Chondrocyte (in vitro differentiated cells): ENCODE data around the gene SPAG6. TPM values are rescaled to one million over a fixed set of nuclear protein-coding genes. Genes with fewer than 3 reads are reported as not detected.

Source experiments
- DNase-seq: peaks from one replicate; pipeline ENCODE4 v3.0.0; 2021; ENCODE audit warnings: mixed read lengths, low spot score
- H3K27ac Mint-ChIP-seq: one replicate; pipeline ENCODE4 v1.8.0; 2021; ENCODE audit warnings: mild to moderate bottlenecking, moderate library complexity, mixed read lengths; ENCODE audit not compliant: unreplicated experiment
- H3K27me3 Mint-ChIP-seq: 2 replicates; pipeline ENCODE4 v1.8.0; 2021; ENCODE audit warnings: low read depth, mixed read lengths
- H3K36me3 Mint-ChIP-seq: 2 replicates; pipeline ENCODE4 v1.8.0; 2021; ENCODE audit warnings: low read depth, mixed read lengths
- H3K4me1 Mint-ChIP-seq: 2 replicates; pipeline ENCODE4 v1.8.0; 2021; ENCODE audit warnings: low read depth, mild to moderate bottlenecking, mixed read lengths
- H3K4me3 Mint-ChIP-seq: one replicate; pipeline ENCODE4 v1.8.0; 2021; ENCODE audit warnings: mild to moderate bottlenecking, moderate library complexity, mixed read lengths; ENCODE audit not compliant: unreplicated experiment
- H3K9me3 Mint-ChIP-seq: 2 replicates; pipeline ENCODE4 v1.8.0; 2021; ENCODE audit warnings: low read depth, mixed read lengths
- total RNA-seq: library from RNA; stranded (reverse); gene quantifications from 3 replicates; pipeline ENCODE4 v1.2.1, GENCODE V29; 2021
- TF ChIP-seq, protein P1 (sequence below): fragments of 200-600 bp; sonication (generic); IDR thresholded peaks from 2 replicates; pipeline ENCODE4 v1.5.0; 2021; ENCODE audit warnings: antibody characterized with exemption, mild to moderate bottlenecking, moderate library complexity

Gene SPAG6
- total RNA-seq, 1 donor from 2014 or later, result not detected

DNA sequence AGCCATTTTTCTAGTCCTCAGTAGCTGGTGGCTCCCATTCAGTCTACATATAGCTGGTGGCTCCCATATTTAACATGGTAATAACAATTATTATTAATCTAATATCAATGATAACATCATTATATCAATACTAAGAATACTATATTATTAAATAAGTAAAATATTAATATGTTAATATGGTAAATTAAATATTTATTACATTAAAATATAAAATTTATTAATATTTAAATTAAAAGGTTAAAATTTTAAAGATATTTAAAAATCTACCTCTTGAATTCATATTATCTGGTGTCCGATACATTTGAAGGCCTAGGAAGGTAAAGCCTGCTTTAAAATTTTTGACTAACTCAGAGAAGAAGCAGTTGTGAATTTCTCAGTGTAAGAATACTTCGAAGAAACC is 69.8 kb downstream of the SPAG6 start:
- no peaks in the 10 kb centered on the region for H3K4me1 Mint-ChIP-seq
- H3K27ac Mint-ChIP-seq, result no peak overlapping the region
- H3K9me3 Mint-ChIP-seq, result no peaks in the 10 kb centered on the region
- TF ChIP-seq, protein P1, sequence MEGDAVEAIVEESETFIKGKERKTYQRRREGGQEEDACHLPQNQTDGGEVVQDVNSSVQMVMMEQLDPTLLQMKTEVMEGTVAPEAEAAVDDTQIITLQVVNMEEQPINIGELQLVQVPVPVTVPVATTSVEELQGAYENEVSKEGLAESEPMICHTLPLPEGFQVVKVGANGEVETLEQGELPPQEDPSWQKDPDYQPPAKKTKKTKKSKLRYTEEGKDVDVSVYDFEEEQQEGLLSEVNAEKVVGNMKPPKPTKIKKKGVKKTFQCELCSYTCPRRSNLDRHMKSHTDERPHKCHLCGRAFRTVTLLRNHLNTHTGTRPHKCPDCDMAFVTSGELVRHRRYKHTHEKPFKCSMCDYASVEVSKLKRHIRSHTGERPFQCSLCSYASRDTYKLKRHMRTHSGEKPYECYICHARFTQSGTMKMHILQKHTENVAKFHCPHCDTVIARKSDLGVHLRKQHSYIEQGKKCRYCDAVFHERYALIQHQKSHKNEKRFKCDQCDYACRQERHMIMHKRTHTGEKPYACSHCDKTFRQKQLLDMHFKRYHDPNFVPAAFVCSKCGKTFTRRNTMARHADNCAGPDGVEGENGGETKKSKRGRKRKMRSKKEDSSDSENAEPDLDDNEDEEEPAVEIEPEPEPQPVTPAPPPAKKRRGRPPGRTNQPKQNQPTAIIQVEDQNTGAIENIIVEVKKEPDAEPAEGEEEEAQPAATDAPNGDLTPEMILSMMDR, result no peak
- H3K4me3 Mint-ChIP-seq, result no peak overlapping the region
- no peak for DNase-seq
- no peaks in the 10 kb centered on the region for H3K27me3 Mint-ChIP-seq
- H3K36me3 Mint-ChIP-seq, result no peaks in the 10 kb centered on the region

DNA sequence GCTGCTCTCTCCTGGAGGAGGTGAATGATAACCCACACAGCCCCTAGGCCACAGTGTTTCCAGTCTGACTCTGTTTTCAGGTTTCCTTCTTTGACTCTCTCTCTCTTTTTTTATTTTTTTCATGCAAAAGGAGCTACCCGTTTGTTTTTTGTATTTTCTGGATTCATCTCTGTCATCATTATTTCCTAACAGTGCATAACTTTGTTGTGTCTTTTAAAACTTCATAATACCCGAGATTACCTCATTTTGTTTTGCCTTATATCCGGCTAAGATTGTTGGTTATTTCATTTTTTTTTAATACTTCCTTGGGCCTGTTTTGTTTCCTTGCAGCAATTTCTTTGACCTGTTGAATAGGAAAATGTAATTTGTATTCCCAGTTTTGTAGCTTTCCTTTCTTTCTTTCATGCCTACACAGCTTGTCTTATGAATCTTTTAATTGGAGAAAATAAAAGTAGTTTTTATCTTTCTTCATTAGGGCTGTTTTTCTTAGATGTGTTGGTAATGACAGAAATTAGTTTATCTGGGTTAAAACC is 72.5 kb downstream of the SPAG6 start:
- H3K27me3 Mint-ChIP-seq, result no peaks in the 10 kb centered on the region
- no peaks in the 10 kb centered on the region for H3K36me3 Mint-ChIP-seq
- DNase-seq, result no peak
- TF ChIP-seq, protein P1, result no peak
- H3K27ac Mint-ChIP-seq, result no peak overlapping the region
- no peaks in the 10 kb centered on the region for H3K9me3 Mint-ChIP-seq
- H3K4me3 Mint-ChIP-seq, result no peak overlapping the region
- no peaks in the 10 kb centered on the region for H3K4me1 Mint-ChIP-seq

DNA sequence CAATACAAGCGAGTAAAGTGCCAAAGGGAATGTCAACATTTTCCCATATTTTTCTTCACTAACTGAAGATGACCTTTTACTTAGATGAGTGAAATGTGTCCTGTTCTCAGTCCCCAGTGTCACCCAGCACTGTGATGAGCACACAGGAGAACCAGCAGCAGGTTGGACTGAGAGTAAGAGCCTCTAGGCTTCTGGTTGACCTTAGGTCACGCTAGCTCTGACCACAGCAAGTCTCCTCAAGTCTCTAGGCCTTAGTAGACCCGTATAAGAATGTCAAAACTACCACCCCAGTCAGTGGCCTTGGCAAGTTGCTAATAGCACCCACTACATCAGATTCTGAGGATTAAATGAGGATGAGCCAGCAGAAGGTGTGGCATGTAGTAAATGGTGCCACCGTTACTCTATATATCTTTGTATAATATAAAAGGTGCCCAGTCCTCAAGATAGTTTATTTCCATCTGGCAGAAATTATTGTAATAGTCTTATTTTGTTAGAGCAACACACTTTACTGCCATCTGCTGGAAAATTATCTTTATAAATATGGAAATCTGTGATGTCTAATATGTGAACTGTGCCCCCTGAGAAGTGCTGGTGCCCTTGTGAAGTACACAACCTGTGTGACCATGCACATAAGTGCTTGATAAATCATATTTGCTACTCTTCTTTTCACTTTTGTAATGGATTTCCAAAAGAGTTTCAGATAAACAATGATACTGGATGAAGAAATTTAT is 75.7 kb downstream of the SPAG6 start:
- Mint-ChIP-seq H3K27me3 (no peaks in the 10 kb centered on the region), H3K9me3 (no peaks in the 10 kb centered on the region), H3K4me1 (no peaks in the 10 kb centered on the region), H3K4me3 (no peak overlapping the region), H3K36me3 (no peaks in the 10 kb centered on the region), H3K27ac (no peak overlapping the region)
- TF ChIP-seq, protein P1, result peak; percentile 79
- no peak for DNase-seq

DNA sequence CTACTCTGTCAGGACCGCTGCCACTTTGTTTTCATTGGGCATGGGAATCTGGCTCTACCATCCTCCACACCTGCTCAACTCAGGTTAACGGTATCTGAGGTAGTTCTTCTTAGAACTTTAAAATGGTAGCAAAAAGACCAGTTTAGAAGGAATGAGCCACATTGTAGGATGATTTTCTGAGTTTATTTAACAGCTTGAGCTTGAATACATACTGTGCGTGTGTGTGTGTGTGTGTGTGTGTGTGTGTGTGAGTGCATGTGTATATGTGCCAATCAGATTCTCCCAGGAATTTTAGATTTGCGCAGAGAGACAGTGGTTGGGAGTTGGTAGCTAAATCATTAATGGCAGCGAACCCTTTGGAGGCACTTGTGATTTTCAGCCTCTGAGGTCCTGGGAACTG is 81.4 kb downstream of the SPAG6 start:
- Mint-ChIP-seq H3K36me3 (no peaks in the 10 kb centered on the region), H3K27ac (no peak overlapping the region), H3K9me3 (no peaks in the 10 kb centered on the region), H3K27me3 (no peaks in the 10 kb centered on the region), H3K4me3 (no peak overlapping the region), H3K4me1 (peaks cover 36% of the 10 kb centered on the region)
- DNase-seq, result no peak
- TF ChIP-seq, protein P1, result no peak

DNA sequence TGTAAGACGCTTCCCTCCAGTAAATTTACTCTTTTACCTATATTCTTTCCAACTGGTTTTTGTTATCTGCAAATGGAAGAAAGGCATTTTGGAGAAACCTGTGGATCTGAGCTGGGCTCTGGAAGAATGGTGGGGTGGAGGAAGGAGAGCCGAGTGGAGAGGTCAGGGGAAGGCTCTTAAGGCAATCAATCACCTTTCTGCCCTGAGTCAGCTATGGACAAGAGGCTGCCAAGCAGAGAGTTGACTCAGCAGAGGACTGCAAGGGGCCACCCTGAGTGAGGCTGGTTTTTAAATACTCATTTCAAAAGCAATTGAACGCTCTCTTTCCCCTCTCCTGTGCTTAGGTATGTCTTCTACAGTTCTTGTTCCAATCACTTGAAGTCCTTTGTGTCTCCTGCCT is 81.8 kb downstream of the SPAG6 start:
- no peaks in the 10 kb centered on the region for H3K36me3 Mint-ChIP-seq
- no peak overlapping the region for H3K4me3 Mint-ChIP-seq
- TF ChIP-seq, protein P1, result no peak
- H3K4me1 Mint-ChIP-seq, result peaks cover 36% of the 10 kb centered on the region
- H3K27ac Mint-ChIP-seq, result no peak overlapping the region
- no peaks in the 10 kb centered on the region for H3K9me3 Mint-ChIP-seq
- no peaks in the 10 kb centered on the region for H3K27me3 Mint-ChIP-seq
- DNase-seq, result no peak
